OCI-LY7 (cell line): ENCODE measurements around the gene CAPNS1. TPM values are rescaled to one million over a fixed set of nuclear protein-coding genes. Genes with fewer than 3 reads are reported as not detected.
A peak's percentile ranks its signal among the peaks of the same experiment; 100 is the strongest.

ENCODE experiments used
- Bru-seq: library from RNA; stranded (reverse); fragments of 400-500 nt; gene quantifications from one replicate; lab custom pipeline; 2021; lab: Mats Ljungman, UMichigan
- BruChase-seq, 2 experiments: library from RNA; stranded (reverse); fragments of 400-500 nt; gene quantifications; one replicate each; lab custom pipeline; 2021; lab: Mats Ljungman, UMichigan
- BruUV-seq: library from RNA; stranded (reverse); fragments of 400-500 nt; replicated peaks from 2 replicates; lab custom pipeline; 2021; lab: Mats Ljungman, UMichigan
- CTCF ChIA-PET: fragments of 300-600 bp; sonication (Branson Sonifier 250); formaldehyde crosslinking; loops from one replicate; lab custom pipeline; 2022; ENCODE audit warnings: antibody characterized with exemption; ENCODE audit not compliant: unreplicated experiment; lab: Charles Lee
- POLR2A ChIA-PET: fragments of 300-600 bp; sonication (Branson Sonifier 250); formaldehyde crosslinking; loops from one replicate; lab custom pipeline; 2022; ENCODE audit warnings: antibody characterized with exemption; lab: Charles Lee
- DNase-seq: peaks from one replicate; pipeline ENCODE4 v3.0.0-alpha.2; 2015; ENCODE audit warnings: low spot score
- H2AFZ ChIP-seq: fragments of 200-600 bp; sonication (generic), shearing (Covaris generic); 2 replicates; pipeline ENCODE4 v1.6.1; 2014; ENCODE audit warnings: mild to moderate bottlenecking, antibody characterized with exemption, low read length, moderate library complexity
- H3K27ac ChIP-seq: fragments of 200-600 bp; sonication (generic); 2 replicates; pipeline ENCODE4 v1.5.1; 2014; ENCODE audit warnings: mixed run types, low read depth, mild to moderate bottlenecking, moderate library complexity, low read length, inconsistent platforms; ENCODE audit not compliant: poor library complexity, severe bottlenecking
- H3K36me3 ChIP-seq: fragments of 200-600 bp; sonication (generic); 2 replicates; pipeline ENCODE4 v1.6.1; 2014; ENCODE audit warnings: mild to moderate bottlenecking, antibody characterized with exemption, low read length, moderate library complexity, mixed read lengths; ENCODE audit not compliant: insufficient read depth
- H3K4me1 ChIP-seq: fragments of 200-600 bp; sonication (generic); 2 replicates; pipeline ENCODE4 v1.5.1; 2014; ENCODE audit warnings: mild to moderate bottlenecking, low read length; ENCODE audit not compliant: insufficient read depth, poor library complexity, severe bottlenecking
- H3K4me2 ChIP-seq: fragments of 200-600 bp; sonication (generic); 2 replicates; pipeline ENCODE4 v1.6.1; 2014; ENCODE audit warnings: mild to moderate bottlenecking, low read length
- H3K4me3 ChIP-seq: fragments of 200-600 bp; sonication (generic); 2 replicates; pipeline ENCODE4 v1.5.1; 2014; ENCODE audit warnings: mild to moderate bottlenecking, low read depth, low read length; ENCODE audit not compliant: poor library complexity, severe bottlenecking
- H3K79me2 ChIP-seq: fragments of 200-600 bp; sonication (generic); 2 replicates; pipeline ENCODE4 v1.6.1; 2016; ENCODE audit warnings: low read depth, mild to moderate bottlenecking, low read length, moderate library complexity, mixed read lengths; ENCODE audit not compliant: insufficient read depth
- H3K9me2 ChIP-seq: fragments of 200-600 bp; sonication (generic); 2 replicates; pipeline ENCODE4 v1.6.1; 2016; ENCODE audit warnings: mild to moderate bottlenecking, low read length, mixed read lengths; ENCODE audit not compliant: insufficient read depth
- H3K9me3 ChIP-seq: fragments of 200-600 bp; sonication (generic); 2 replicates; pipeline ENCODE4 v1.6.1; 2014; ENCODE audit warnings: mild to moderate bottlenecking, mixed run types, low read length, mixed read lengths
- H4K20me1 ChIP-seq: fragments of 200-600 bp; sonication (generic); 2 replicates; pipeline ENCODE4 v1.6.1; 2014; ENCODE audit warnings: mild to moderate bottlenecking, antibody characterized with exemption, low read length, moderate library complexity, mixed read lengths; ENCODE audit not compliant: insufficient read depth
- EZH2phosphoT487 ChIP-seq: fragments of 200-600 bp; sonication (generic); IDR thresholded peaks from 2 replicates; pipeline ENCODE4 v1.6.1; 2018; ENCODE audit warnings: low read depth, borderline replicate concordance, mild to moderate bottlenecking, mixed run types, antibody characterized with exemption, low read length, moderate library complexity, mixed read lengths
- intact Hi-C: fragments of 100-400 bp; cut with micrococcal nuclease; formaldehyde crosslinking; loops from one replicate; pipeline ENCODE4 v1.10.0; 2022; ENCODE audit not compliant: unreplicated experiment
- long read RNA-seq: library from polyadenylated mRNA; stranded (forward); transcript quantifications from one replicate; pipeline ENCODE4 v2.0.0, GENCODE V29; 2022
- total RNA-seq, 2 experiments: library from RNA; depleted of rRNA in 1 of 2; stranded (reverse); fragments of >200 nt in 1 of 2; shearing (Covaris generic) in 1 of 2; gene quantifications; 2 replicates each; pipeline ENCODE4 v1.2.3, GENCODE V29; 2014 to 2022
- TF ChIP-seq, protein P1 (sequence below): fragments of 200-600 bp; sonication (generic); conservative IDR thresholded peaks from 2 replicates; pipeline ENCODE4 v1.5.1; 2014; ENCODE audit warnings: mild to moderate bottlenecking, antibody characterized with exemption, low read length, moderate library complexity, mixed read lengths

The CAPNS1 gene
- total RNA-seq (2014; rRNA removed; shearing (Covaris generic)): 125 and 166 TPM in 2 replicates
- total RNA-seq (2022): 337 and 339 TPM in 2 replicates
- Bru-seq, nascent RNA: percentile 59 among the genes with signal in this experiment
- BruChase-seq, experiment 1, labeled RNA remaining after a 6-hour chase: percentile 79 among the genes with signal in this experiment
- percentile 64 among the genes with signal in this experiment for BruChase-seq, experiment 2, labeled RNA remaining after a 2-hour chase
- long read RNA-seq, transcript CAPNS1-201 (11 exons, 1,918 nt): major isoform, 14 of 41 reads
- long read RNA-seq, partial matches to known transcripts: 23 of 41 reads
- long read RNA-seq, other reads (novel, unspliced or antisense): 3 of 41 reads

DNA sequence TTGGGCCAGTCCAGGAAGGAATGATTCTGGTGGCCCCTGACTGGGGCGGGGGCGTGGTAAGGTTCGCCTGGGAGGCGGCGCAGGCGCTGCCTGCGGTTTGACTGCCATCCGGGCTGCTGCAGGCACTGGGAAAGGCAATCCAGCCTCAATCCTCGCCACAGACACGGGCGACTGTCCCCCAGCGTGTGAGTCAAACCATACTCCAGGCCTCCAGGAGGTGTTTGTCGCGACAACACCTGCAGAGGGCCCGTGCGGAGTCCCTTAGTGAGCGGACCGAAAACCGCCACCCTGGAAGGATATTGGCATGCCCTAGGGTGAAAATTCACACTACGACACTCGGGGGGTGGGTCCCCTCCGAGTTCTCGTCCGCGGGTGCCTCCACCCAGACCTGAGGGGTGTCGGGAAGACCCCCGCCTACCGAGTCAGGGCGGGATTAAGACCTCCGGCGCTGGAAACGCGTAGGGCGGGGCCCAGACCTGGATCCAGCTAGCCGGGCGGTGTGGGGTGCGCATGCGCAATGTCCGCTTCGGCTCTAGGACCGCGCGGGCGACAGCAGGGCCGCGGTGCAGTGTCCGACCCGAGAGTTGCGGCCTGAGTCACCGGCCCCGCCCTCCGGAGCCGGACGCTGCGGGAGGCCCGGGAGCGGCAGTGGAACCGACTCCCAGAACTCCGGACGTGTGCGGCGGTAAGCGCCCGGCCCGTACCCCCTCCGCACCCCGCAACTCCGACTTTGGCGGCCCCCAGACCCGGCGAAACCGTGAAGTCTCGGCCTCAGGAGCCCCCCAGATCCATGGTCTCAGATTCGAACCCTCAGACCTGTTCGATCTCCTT lies at the start of gene CAPNS1:
TSS of gene CAPNS1 (plus strand) at position 594 of the 831 bp plus-strand sequence. CDS start 946 bp downstream, outside the sequence.
- TF ChIP-seq EZH2phosphoT487: no peak
- TF ChIP-seq, protein P1, sequence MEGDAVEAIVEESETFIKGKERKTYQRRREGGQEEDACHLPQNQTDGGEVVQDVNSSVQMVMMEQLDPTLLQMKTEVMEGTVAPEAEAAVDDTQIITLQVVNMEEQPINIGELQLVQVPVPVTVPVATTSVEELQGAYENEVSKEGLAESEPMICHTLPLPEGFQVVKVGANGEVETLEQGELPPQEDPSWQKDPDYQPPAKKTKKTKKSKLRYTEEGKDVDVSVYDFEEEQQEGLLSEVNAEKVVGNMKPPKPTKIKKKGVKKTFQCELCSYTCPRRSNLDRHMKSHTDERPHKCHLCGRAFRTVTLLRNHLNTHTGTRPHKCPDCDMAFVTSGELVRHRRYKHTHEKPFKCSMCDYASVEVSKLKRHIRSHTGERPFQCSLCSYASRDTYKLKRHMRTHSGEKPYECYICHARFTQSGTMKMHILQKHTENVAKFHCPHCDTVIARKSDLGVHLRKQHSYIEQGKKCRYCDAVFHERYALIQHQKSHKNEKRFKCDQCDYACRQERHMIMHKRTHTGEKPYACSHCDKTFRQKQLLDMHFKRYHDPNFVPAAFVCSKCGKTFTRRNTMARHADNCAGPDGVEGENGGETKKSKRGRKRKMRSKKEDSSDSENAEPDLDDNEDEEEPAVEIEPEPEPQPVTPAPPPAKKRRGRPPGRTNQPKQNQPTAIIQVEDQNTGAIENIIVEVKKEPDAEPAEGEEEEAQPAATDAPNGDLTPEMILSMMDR: 0 out of 2 replicates have a peak, but pooled peaks have one; percentile 24
- Histone ChIP-seq H3K9me2 (no peaks in the 10 kb centered on the region), H3K4me1 (peaks cover 9% of the 10 kb centered on the region), H3K4me2 (peak within 1 kb of the TSS; percentile 71), H3K36me3 (peaks cover 23% of the 10 kb centered on the region), H2AFZ (peak within 1 kb of the TSS; percentile 85), H4K20me1 (no peaks in the 10 kb centered on the region), H3K79me2 (peaks cover 18% of the 10 kb centered on the region; the same call in 1 of the 2 replicates), H3K9me3 (no peaks in the 10 kb centered on the region), H3K27ac (peak within 1 kb of the TSS; percentile 81), H3K4me3 (peak within 1 kb of the TSS; percentile 89)
- ChIA-PET POLR2A (interaction anchor here (1.0 kb wide), 1 partner anchor 9 kb away, joined by 3 read pairs; no protein-coding TSS in a partner anchor), CTCF (no interaction called here)
- DNase-seq: peak; percentile 98
- TSS peak; percentile 86 for BruUV-seq
- intact Hi-C loops: loop anchor here (1.0 to 2.0 kb wide), 2 partner anchors 11 to 75 kb away; partner anchors contain the start of genes ZNF146 and ZNF565

DNA sequence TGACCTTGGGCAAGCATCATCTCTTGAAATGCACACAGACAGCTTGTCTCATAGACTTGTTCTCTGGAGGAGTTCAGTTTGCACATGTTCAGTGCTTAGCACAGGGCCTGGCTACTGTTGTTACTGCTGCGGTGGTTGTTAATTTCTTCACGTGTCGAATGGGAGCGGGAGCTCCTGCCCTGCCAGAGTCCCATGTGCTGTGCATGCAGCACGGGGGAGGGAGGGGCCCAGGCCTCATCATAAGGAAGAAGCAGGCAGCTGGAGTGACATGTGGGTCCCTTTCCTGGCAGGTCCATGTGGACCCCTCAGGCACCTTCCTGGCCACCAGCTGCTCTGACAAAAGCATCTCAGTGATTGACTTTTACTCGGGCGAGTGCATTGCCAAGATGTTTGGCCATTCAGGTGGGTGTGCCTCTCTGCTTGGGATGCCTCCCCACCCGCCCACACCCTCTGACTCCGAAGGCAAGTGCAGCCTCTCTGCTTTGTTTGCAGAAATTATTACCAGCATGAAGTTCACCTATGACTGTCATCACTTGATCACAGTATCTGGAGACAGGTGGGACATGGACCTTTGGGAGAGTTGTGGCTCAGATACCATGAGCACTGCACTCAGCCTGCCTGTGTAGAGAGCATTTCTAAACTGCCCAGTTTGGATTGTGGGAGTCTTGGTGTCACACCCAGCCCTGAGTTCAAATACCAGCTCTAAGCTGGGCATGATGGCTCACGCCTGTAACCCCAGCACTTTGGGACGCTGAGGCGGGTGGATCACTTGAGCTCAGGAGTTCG lies 48.8 kb upstream of the CAPNS1 start:
- Histone ChIP-seq H3K9me2 (no peaks in the 10 kb centered on the region), H3K79me2 (no peaks in the 10 kb centered on the region), H3K4me3 (no peak overlapping the region), H3K4me2 (no peak overlapping the region), H3K9me3 (no peaks in the 10 kb centered on the region), H3K36me3 (peaks cover 98% of the 10 kb centered on the region), H4K20me1 (no peaks in the 10 kb centered on the region), H2AFZ (no peak overlapping the region), H3K27ac (no peak overlapping the region), H3K4me1 (no peaks in the 10 kb centered on the region)
- BruUV-seq: no TSS peak
- intact Hi-C loops: no loop called here
- ChIA-PET POLR2A (interaction anchor here (0.6 to 0.7 kb wide), 2 partner anchors 10 to 25 kb away, joined by 3 read pairs; no protein-coding TSS in a partner anchor), CTCF (no interaction called here)
- DNase-seq: no peak
- TF ChIP-seq, protein P1: no peak
- no peak for TF ChIP-seq EZH2phosphoT487
